HL-60 (cell line): ENCODE measurements around the gene ARF6.
"Not testable (repeated sequence)": the region's sequence is repeated elsewhere in the genome, so short reads cannot be mapped to it uniquely, and the experiment has no call there.

ENCODE experiments used
- DNase-seq, 2 experiments: peaks; one replicate each; pipeline ENCODE4 v3.0.0-alpha.2; 2010 to 2020; ENCODE audit warnings: low read depth in 1 of 2, low spot score in 1 of 2
- H3K27ac ChIP-seq: fragments of 250-450 bp; sonication (Bioruptor Pico); replicated peaks from 2 replicates; pipeline ENCODE4 v1.5.1; 2020; ENCODE audit warnings: mild to moderate bottlenecking, moderate library complexity
- H3K27me3 ChIP-seq: fragments of 250-450 bp; sonication (Bioruptor Pico); 2 replicates; pipeline ENCODE4 v1.5.1; 2021; ENCODE audit warnings: mild to moderate bottlenecking, moderate library complexity; ENCODE audit not compliant: insufficient read depth, poor library complexity, severe bottlenecking
- H3K4me3 ChIP-seq: replicated peaks from 2 replicates; pipeline ENCODE4 v1.5.1; 2011; ENCODE audit warnings: mild to moderate bottlenecking, control low read depth, low read length; ENCODE audit not compliant: insufficient read depth
- CTCF ChIP-seq: IDR thresholded peaks from one replicate; pipeline ENCODE4 v1.5.1; 2011; ENCODE audit warnings: low read length, control low read depth, inconsistent platforms; ENCODE audit not compliant: insufficient read depth
- GABPA ChIP-seq: IDR thresholded peaks from 2 replicates; pipeline ENCODE4 v1.6.1; 2012; ENCODE audit warnings: low read depth
- POLR2AphosphoS5 ChIP-seq: IDR thresholded peaks from 2 replicates; pipeline ENCODE4 v1.6.1; 2012; ENCODE audit warnings: low read depth
- REST ChIP-seq: IDR thresholded peaks from 2 replicates; pipeline ENCODE4 v1.6.1; 2012; ENCODE audit warnings: low read depth; ENCODE audit not compliant: insufficient replicate concordance
- SPI1 ChIP-seq: IDR thresholded peaks from 2 replicates; pipeline ENCODE4 v1.6.1; 2012; ENCODE audit warnings: low read depth, mild to moderate bottlenecking, borderline replicate concordance

Gene ARF6

GRCh38 chr14:49898485-49898884 is 5.6 kb downstream of the ARF6 start:
- H3K27me3 ChIP-seq = no peaks in the 10 kb centered on the region
- H3K4me3 ChIP-seq = no peak overlapping the region
- DNase-seq = no peak
- TF ChIP-seq REST (no peak), GABPA (no peak), SPI1 (no peak), CTCF (no peak), POLR2AphosphoS5 (no peak)
- H3K27ac ChIP-seq = no peak overlapping the region

- H3K27me3 ChIP-seq = no peaks in the 10 kb centered on the region
- no peak overlapping the region for H3K4me3 ChIP-seq
- H3K27ac ChIP-seq = no peak overlapping the region
- no peak for DNase-seq
- no peak for TF ChIP-seq GABPA
- TF ChIP-seq CTCF = no peak
- TF ChIP-seq REST = no peak
- TF ChIP-seq SPI1 = no peak
- TF ChIP-seq POLR2AphosphoS5 = no peak
Measured at GRCh38 chr14:49900973-49901372, 8.1 kb downstream of the ARF6 start.

GRCh38 chr14:49902679-49903246 is 9.9 kb downstream of the ARF6 start:
- not testable (repeated sequence) for H3K27ac ChIP-seq, H3K4me3 ChIP-seq, DNase-seq, H3K27me3 ChIP-seq

GRCh38 chr14:49904270-49904669 is 11.4 kb downstream of the ARF6 start:
- TF ChIP-seq GABPA (no peak), CTCF (no peak), REST (no peak), POLR2AphosphoS5 (no peak), SPI1 (no peak)
- no peak overlapping the region for H3K27ac ChIP-seq
- no peak for DNase-seq
- no peaks in the 10 kb centered on the region for H3K27me3 ChIP-seq
- no peak overlapping the region for H3K4me3 ChIP-seq
